Keratinocyte (primary cell): ENCODE data around the gene MAPK4. TPM values are rescaled to one million over a fixed set of nuclear protein-coding genes. Genes with fewer than 3 reads are reported as not detected.

Experiments used
- DNase-seq: peaks from one replicate; pipeline ENCODE4 v3.0.0-alpha.2; 2011; ENCODE audit warnings: low read depth, missing footprints, low spot score
- FAIRE-seq: peaks from 2 replicates; lab custom pipeline; 2011; peaks lifted over from hg19 to GRCh38; lab: Jason Lieb, UNC
- H2AFZ ChIP-seq: 2 replicates; pipeline ENCODE4 v1.6.0; 2012; ENCODE audit warnings: low read length, control low read depth, inconsistent platforms; ENCODE audit not compliant: control insufficient read depth
- H3K27ac ChIP-seq: 2 replicates; pipeline ENCODE4 v1.5.1; 2011; ENCODE audit warnings: low read length; ENCODE audit not compliant: control insufficient read depth, insufficient read depth
- H3K27me3 ChIP-seq: 3 replicates; pipeline ENCODE4 v1.6.0; 2011; ENCODE audit warnings: low read length; ENCODE audit not compliant: control insufficient read depth, insufficient read depth; ENCODE audit errors: extremely low read depth
- H3K36me3 ChIP-seq, 2 experiments: 2 replicates in 1 of 2; 3 replicates in 1 of 2; pipeline ENCODE4 v1.5.1; 2011; ENCODE audit warnings: low read length in 2 of 2, mild to moderate bottlenecking in 1 of 2; ENCODE audit not compliant: control insufficient read depth in 2 of 2, insufficient read depth in 2 of 2; ENCODE audit errors: extremely low read depth in 1 of 2
- H3K4me1 ChIP-seq: 3 replicates; pipeline ENCODE4 v1.5.1; 2011; ENCODE audit warnings: low read length; ENCODE audit not compliant: control insufficient read depth, insufficient read depth; ENCODE audit errors: extremely low read depth
- H3K4me2 ChIP-seq: 3 replicates; pipeline ENCODE4 v1.6.0; 2011; ENCODE audit warnings: low read depth, low read length; ENCODE audit not compliant: control insufficient read depth, insufficient read depth; ENCODE audit errors: extremely low read depth
- H3K4me3 ChIP-seq, 3 experiments: fragments of 200-600 bp in 1 of 3; sonication (generic) in 1 of 3; 2 replicates in 2 of 3; 3 replicates in 1 of 3; pipeline ENCODE4 v1.5.1; 2011 to 2016; ENCODE audit warnings: low read length in 3 of 3, mild to moderate bottlenecking in 3 of 3, control low read depth in 2 of 3, inconsistent platforms in 1 of 3, low read depth in 1 of 3, mixed read lengths in 1 of 3, mixed run types in 1 of 3, moderate library complexity in 1 of 3; ENCODE audit not compliant: control insufficient read depth in 2 of 3, insufficient read depth in 2 of 3; ENCODE audit errors: extremely low read depth in 1 of 3
- H3K79me2 ChIP-seq: 2 replicates; pipeline ENCODE4 v1.6.0; 2012; ENCODE audit warnings: low read length; ENCODE audit not compliant: control insufficient read depth, insufficient read depth
- H3K9ac ChIP-seq: 3 replicates; pipeline ENCODE4 v1.6.0; 2011; ENCODE audit warnings: low read length; ENCODE audit not compliant: control insufficient read depth, insufficient read depth; ENCODE audit errors: extremely low read depth
- H3K9me1 ChIP-seq: 3 replicates; pipeline ENCODE4 v1.6.0; 2011; ENCODE audit warnings: low read length; ENCODE audit not compliant: control insufficient read depth, insufficient read depth; ENCODE audit errors: extremely low read depth
- H3K9me3 ChIP-seq: 2 replicates; pipeline ENCODE4 v1.5.1; 2012; ENCODE audit warnings: low read depth, low read length; ENCODE audit not compliant: control insufficient read depth
- H4K20me1 ChIP-seq: 3 replicates; pipeline ENCODE4 v1.6.0; 2011; ENCODE audit warnings: low read length; ENCODE audit not compliant: control insufficient read depth, insufficient read depth; ENCODE audit errors: extremely low read depth
- CTCF ChIP-seq, 3 experiments: IDR thresholded peaks in 1 of 3; conservative IDR thresholded peaks in 1 of 3; optimal IDR thresholded peaks in 1 of 3; 2 replicates in 2 of 3; 3 replicates in 1 of 3; pipeline versions ENCODE3 to v1.5.1; 2011; ENCODE audit warnings: low read length in 3 of 3, mild to moderate bottlenecking in 3 of 3, moderate library complexity in 2 of 3, control low read depth in 1 of 3, inconsistent platforms in 1 of 3; ENCODE audit not compliant: insufficient read depth in 2 of 3; ENCODE audit errors: extremely low read depth in 1 of 3
- EZH2 ChIP-seq: IDR thresholded peaks from one replicate; pipeline ENCODE4 v1.6.1; 2012; ENCODE audit warnings: inconsistent platforms, mild to moderate bottlenecking, low read length, moderate library complexity
- dilution Hi-C: fragments of 300-500 bp; cut with MboI; formaldehyde crosslinking; loops from one replicate; pipeline ENCODE4 v1.7.0; 2020; ENCODE audit warnings: low sequenced_read_pairs; ENCODE audit not compliant: extremely low pct_ligation_motif_present
- polyA plus RNA-seq, 5 experiments: library from polyadenylated mRNA; depleted of rRNA in 3 of 5; stranded (reverse) in 3 of 5; stranded (forward) in 1 of 5; unstranded in 1 of 5; fragments of >200 nt; gene quantifications; 1 replicate in 1 of 5; 2 replicates in 3 of 5; 3 replicates in 1 of 5; pipeline versions ENCODE4 v1.2.1 to v1.2.3, GENCODE V29; 2011 to 2012; ENCODE audit warnings: missing spikeins in 2 of 5, low read depth in 1 of 5, low replicate concordance in 1 of 5

Gene MAPK4
- polyA plus RNA-seq, 1 donor (not counting 4 experiments of a cell fraction or from before 2014, with no cell fraction given), result not detected

DNA sequence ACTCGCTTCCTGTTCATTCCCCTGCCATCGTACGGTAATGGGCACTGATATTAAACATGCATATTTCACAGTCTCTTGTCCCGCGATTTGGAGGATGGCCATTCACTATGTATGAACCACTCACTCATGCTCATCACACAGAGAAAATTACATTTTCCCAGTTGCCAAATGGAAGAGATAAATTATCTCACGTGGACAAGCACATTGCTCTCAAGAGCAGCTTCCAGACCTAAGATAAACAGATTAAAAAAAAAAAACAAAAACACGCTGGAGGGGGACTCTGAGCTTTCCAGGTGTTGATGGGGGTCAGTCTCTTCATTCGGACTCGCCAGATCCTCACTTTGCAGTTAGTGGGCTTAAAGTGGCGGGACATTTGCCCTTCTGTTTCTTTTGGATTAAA is 1.7 kb upstream of the MAPK4 start:
- H4K20me1 ChIP-seq, result no peaks in the 10 kb centered on the region
- TF ChIP-seq EZH2, result no peak
- TF ChIP-seq CTCF (optimal IDR thresholded peaks at IDR 0.05 in 1 of 3, IDR thresholded peaks at IDR 0.05 in 1 of 3, conservative IDR thresholded peaks at IDR 0.05 in 1 of 3; ENCODE audit: extremely low read depth in 1 of 3, insufficient read depth in 2 of 3, low read length in 3 of 3), result no peak
- H3K79me2 ChIP-seq, result no peaks in the 10 kb centered on the region
- no peak for FAIRE-seq
- no peaks in the 10 kb centered on the region for H3K9me1 ChIP-seq
- no peak overlapping the region for H3K4me2 ChIP-seq
- DNase-seq, result no peak
- H3K9ac ChIP-seq, result no peak overlapping the region
- H3K4me1 ChIP-seq, result peaks cover 8% of the 10 kb centered on the region
- dilution Hi-C loops, result no loop called here
- peaks cover 58% of the 10 kb centered on the region for H3K27me3 ChIP-seq
- H3K9me3 ChIP-seq, result no peaks in the 10 kb centered on the region
- no peak overlapping the region for H2AFZ ChIP-seq
- no peak overlapping the region for H3K4me3 ChIP-seq
- no peak overlapping the region for H3K27ac ChIP-seq
- no peaks in the 10 kb centered on the region for H3K36me3 ChIP-seq

DNA sequence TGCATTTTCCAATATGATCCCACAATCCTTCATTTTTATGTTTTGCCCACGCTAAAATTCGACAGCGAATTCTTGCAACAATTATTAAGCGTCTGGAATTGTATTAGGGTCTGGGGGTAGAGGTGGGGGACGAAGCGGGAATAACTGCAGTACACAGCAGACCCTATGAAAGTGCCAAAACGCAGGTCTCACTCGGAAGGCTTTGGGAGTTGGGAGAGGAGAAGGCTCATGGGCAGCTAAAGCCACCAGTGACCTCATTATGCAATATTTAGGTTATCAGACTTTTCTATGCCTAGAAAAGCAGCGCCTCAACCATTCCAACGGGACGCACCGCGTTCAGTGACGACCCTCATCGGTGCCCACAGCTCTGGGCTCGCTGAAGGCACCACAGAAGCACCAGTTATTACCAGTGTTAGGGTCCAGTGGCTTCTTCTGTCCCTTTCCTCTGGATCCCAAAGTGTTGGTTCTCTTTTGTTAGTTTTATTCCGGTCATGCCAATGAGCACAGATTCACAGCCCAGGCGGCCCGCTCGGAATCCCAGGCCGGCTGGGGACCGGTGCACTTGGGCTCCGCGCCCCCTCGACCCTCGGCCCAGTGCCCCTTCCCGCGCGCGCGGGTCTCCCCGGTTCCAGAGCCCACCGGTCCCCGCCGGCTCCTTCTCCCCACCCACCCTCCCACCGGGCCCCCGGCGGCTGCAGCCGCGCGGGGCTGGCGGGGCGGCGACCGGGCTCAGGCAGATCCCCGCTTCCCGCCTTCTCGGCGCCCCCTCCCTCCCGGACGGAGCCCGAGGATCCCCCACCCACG is 737 bp upstream of the MAPK4 start:
- peak overlapping the region in 1 of 3 experiments; percentile 11 for H3K4me3 ChIP-seq
- H3K79me2 ChIP-seq, result no peaks in the 10 kb centered on the region
- H3K27me3 ChIP-seq, result peaks cover 58% of the 10 kb centered on the region
- DNase-seq (no peak), FAIRE-seq (no peak)
- H2AFZ ChIP-seq, result no peak overlapping the region
- peaks cover 8% of the 10 kb centered on the region for H3K4me1 ChIP-seq
- dilution Hi-C loops, result no loop called here
- TF ChIP-seq EZH2 (peak; percentile 86), CTCF (optimal IDR thresholded peaks at IDR 0.05 in 1 of 3, IDR thresholded peaks at IDR 0.05 in 1 of 3, conservative IDR thresholded peaks at IDR 0.05 in 1 of 3; ENCODE audit: extremely low read depth in 1 of 3, insufficient read depth in 2 of 3, low read length in 3 of 3) (no peak)
- no peaks in the 10 kb centered on the region for H3K36me3 ChIP-seq
- H3K27ac ChIP-seq, result no peak overlapping the region
- no peaks in the 10 kb centered on the region for H3K9me1 ChIP-seq
- H3K9me3 ChIP-seq, result no peaks in the 10 kb centered on the region
- no peaks in the 10 kb centered on the region for H4K20me1 ChIP-seq
- no peak overlapping the region for H3K9ac ChIP-seq
- H3K4me2 ChIP-seq, result peak overlapping the region; percentile 41
